Right lobe of liver (tissue), 4 donors: ENCODE results near the gene COQ8B.

Source experiments
- CTCF ChIP-seq, 4 donors: fragments of 200-600 bp in 3 of 4; fragments of 450-650 bp in 1 of 4; IDR thresholded peaks; one replicate each; pipeline versions ENCODE4 v1.5.1 to v1.8.0; 2016 to 2022; ENCODE audit warnings: antibody characterized with exemption in 4 of 4, mild to moderate bottlenecking in 2 of 4
- POLR2A ChIP-seq: fragments of 450-650 bp; IDR thresholded peaks from one replicate; pipeline ENCODE4 v1.6.1; 2017; ENCODE audit warnings: antibody characterized with exemption, mild to moderate bottlenecking
- donor health status: DM: no; HTN: no; CAD: no.
- donor health status: DM: no; HTN: no; CAD: no.
- donor health status: DM: no; HTN: yes; CAD: no.

- TF ChIP-seq CTCF (IDR thresholded peaks at IDR 0.05) (no peak), POLR2A (no peak)
Measured at GRCh38 chr19:40650749-40651305, 65.9 kb downstream of the COQ8B start.
